Heart right ventricle (tissue), 16 donors: ENCODE measurements around the gene CALHM3. TPM values are rescaled to one million over a fixed set of nuclear protein-coding genes. Genes with fewer than 3 reads are reported as not detected.
"Not testable (repeated sequence)": the region's sequence is repeated elsewhere in the genome, so short reads cannot be mapped to it uniquely, and the experiment has no call there.

Source experiments
- ATAC-seq, 8 donors: fragments of 200-7000 bp; cut with Tn5 transposase; one replicate each; pipeline ENCODE4 v1.9.1; 2020; ENCODE audit warnings: mild to moderate bottlenecking in 8 of 8, moderate library complexity in 8 of 8, moderate number of reproducible peaks in 1 of 8
- DNase-seq, 2 donors: peaks; one replicate each; pipeline ENCODE4 v3.0.0-alpha.2; 2020
- H3K27ac ChIP-seq, 10 donors: fragments of 200-600 bp; sonication (generic) in 2 of 10; one replicate each; pipeline versions ENCODE4 v1.5.0 to v1.8.0; 2020 to 2022; ENCODE audit warnings: mild to moderate bottlenecking in 3 of 10
- H3K27me3 ChIP-seq, 7 donors: fragments of 200-600 bp; one replicate each; pipeline ENCODE4 v1.8.0; 2021 to 2022; ENCODE audit warnings: mild to moderate bottlenecking in 2 of 7
- H3K36me3 ChIP-seq, 9 donors: fragments of 200-600 bp; sonication (generic) in 1 of 9; one replicate each; pipeline versions ENCODE4 v1.5.0 to v1.8.0; 2020 to 2022; ENCODE audit warnings: mild to moderate bottlenecking in 2 of 9
- H3K4me1 ChIP-seq, 9 donors: fragments of 200-600 bp; sonication (generic) in 1 of 9; one replicate each; pipeline versions ENCODE4 v1.5.0 to v1.8.0; 2020 to 2022; ENCODE audit warnings: mild to moderate bottlenecking in 4 of 9
- H3K4me3 ChIP-seq, 10 donors: fragments of 200-600 bp; sonication (generic) in 2 of 10; one replicate each; pipeline versions ENCODE4 v1.5.0 to v1.8.0; 2020 to 2022; ENCODE audit warnings: mild to moderate bottlenecking in 7 of 10, moderate library complexity in 2 of 10
- H3K9me3 ChIP-seq, 11 donors: fragments of 200-600 bp in 10 of 11; sonication (generic) in 2 of 11; one replicate each; pipeline versions ENCODE4 v1.5.0 to v1.8.0; 2013 to 2022; ENCODE audit warnings: mild to moderate bottlenecking in 2 of 11, control low read depth in 1 of 11, moderate library complexity in 1 of 11
- CTCF ChIP-seq, 9 donors: fragments of 200-600 bp; sonication (generic) in 2 of 9; IDR thresholded peaks; one replicate each; pipeline versions ENCODE4 v1.5.0 to v1.8.0; 2021 to 2022; ENCODE audit warnings: antibody characterized with exemption in 9 of 9, mild to moderate bottlenecking in 5 of 9, moderate library complexity in 1 of 9
- WGBS, 2 donors: extraction: QIAGEN DNeasy Blood & Tissue Kit; methylation state at CpG; one replicate each; pipeline ENCODE4 v1.1.7; 2013; ENCODE audit warnings: inconsistent platforms in 1 of 2; 5-methylcytosine and 5-hydroxymethylcytosine counted together
- intact Hi-C, 10 donors: fragments of 100-400 bp; cut with DNase I; formaldehyde crosslinking; loops; one replicate each; pipeline versions ENCODE4 v1.11.1 to v1.14.2; 2022
- polyA plus RNA-seq, 2 donors: library from polyadenylated mRNA; stranded (reverse); fragments of 200-250 nt; gene quantifications; one replicate each; pipeline ENCODE4 v1.2.3, GENCODE V29; 2013
- total RNA-seq, 10 donors: library from RNA; stranded (reverse); fragmentation: NEBNext Ultra II Directional in 3 of 10; extraction: Animal tissue kit (Norgen Biotek cat#: 25700) in 3 of 10; gene quantifications; one replicate each; pipeline versions ENCODE4 v1.2.1 to v1.2.4, GENCODE V29; 2021 to 2023
- donor health status: Arrhythmogenic right ventricular cardiomyopathy.
- donor health status: ischemic (EF 13 %, LVEDD 7.1; RV severe dilation, severe dysfunction).
- donor health status: healthy with polysubstance abuse.
- donor health status: DM: no; HTN: yes; CAD: no.
- donor health status: DM: no; HTN: no; CAD: no.
- donor health status: ischemic (EF 25% LVEDD 6.9; RV normal size, moderate dysfunction).
- donor health status: ischemic (EF 25% LVEDD 5.7; RV mildly dilated, moderate dysfunction).
- donor health status: healthy.
- donor health status: DM: yes; HTN: yes; CAD: no.
- donor health status: Ischemic cardiomyopathy.
- donor health status: ischemic (EF 35%, LVEDD 5.7; RV mildly dilated, moderate dysfunction).
- donor health status: nonischemic (EF 11% LVEDD 7.7; RV severe dilation, severe dysfunction).
- donor health status: DM: yes; HTN: yes; CAD: no.
- donor health status: PGD.
- donor health status: ischemic (EF 29% LVEDD 5.4; RV normal size, mild dysfunction).
- donor health status: nonischemic (EF 23%, LVEDD 6.1; RV moderate dilation, normal function).

The CALHM3 gene
- total and polyA plus RNA-seq, 12 donors = not detected

GRCh38 chr10:103507235-103508191, 28.5 kb upstream of the CALHM3 start:
- 74 to 78% methylated on average over 10 of the region's 10 CpGs for WGBS, 2 donors
- H3K9me3 ChIP-seq = no peaks in the 10 kb centered on the region
- TF ChIP-seq CTCF (IDR thresholded peaks at IDR 0.05) = no peak
- no peaks in the 10 kb centered on the region for H3K36me3 ChIP-seq
- intact Hi-C loops = no loop called here
- peaks cover 0 to 6% (median 0%) of the 10 kb centered on the region in 7 donors for H3K27me3 ChIP-seq
- no peak for DNase-seq
- H3K4me1 ChIP-seq = peaks cover 0 to 14% (median 7%) of the 10 kb centered on the region in 9 donors
- H3K27ac ChIP-seq = no peak overlapping the region
- H3K4me3 ChIP-seq = no peak overlapping the region
- ATAC-seq = no peak

GRCh38 chr10:103506061-103506460, 27.0 kb upstream of the CALHM3 start:
- 93% methylated on average over 4 of the region's 4 CpGs for WGBS, 2 donors
- DNase-seq (no peak), ATAC-seq (peak in 1 of 8 donors; percentile 31)
- TF ChIP-seq CTCF (IDR thresholded peaks at IDR 0.05) = no peak
- H3K27ac ChIP-seq = no peak overlapping the region
- H3K4me1 ChIP-seq = peaks cover 0 to 14% (median 7%) of the 10 kb centered on the region in 9 donors
- intact Hi-C loops = no loop called here
- no peaks in the 10 kb centered on the region for H3K9me3 ChIP-seq
- peaks cover 0 to 8% (median 2%) of the 10 kb centered on the region in 7 donors for H3K27me3 ChIP-seq
- H3K36me3 ChIP-seq = no peaks in the 10 kb centered on the region
- H3K4me3 ChIP-seq = no peak overlapping the region

- no peak for TF ChIP-seq CTCF (IDR thresholded peaks at IDR 0.05)
- peak in 6 of 8 donors; percentile 36 to 76 (median 72) for ATAC-seq
- Histone ChIP-seq H3K27ac (peak overlapping the region in 1 of 10 donors; percentile 38), H3K36me3 (no peaks in the 10 kb centered on the region), H3K9me3 (no peaks in the 10 kb centered on the region), H3K4me3 (no peak overlapping the region), H3K27me3 (peaks cover 0 to 22% (median 6%) of the 10 kb centered on the region in 7 donors), H3K4me1 (peaks cover 0 to 14% (median 7%) of the 10 kb centered on the region in 9 donors)
- DNase-seq = no peak
- intact Hi-C loops = no loop called here
- WGBS, 2 donors = 45 to 55% methylated on average over 10 of the region's 10 CpGs
These were observed 25.2 kb upstream of the CALHM3 start for GRCh38 chr10:103504181-103504783.

GRCh38 chr10:103503777-103504176, 24.7 kb upstream of the CALHM3 start:
- DNase-seq = not testable (repeated sequence)
- WGBS, 2 donors = 96 to 98% methylated on average over 6 of the region's 6 CpGs

More at GRCh38 chr10:103503777-103504176, 24.7 kb upstream of the CALHM3 start:
- H3K36me3 ChIP-seq, ATAC-seq, H3K4me3 ChIP-seq, intact Hi-C loops, H3K9me3 ChIP-seq: not testable (repeated sequence)
- H3K27ac ChIP-seq = peak overlapping the region in 1 of 10 donors; percentile 38
- peaks cover 0 to 26% (median 6%) of the 10 kb centered on the region in 7 donors for H3K27me3 ChIP-seq
- H3K4me1 ChIP-seq = peaks cover 0 to 14% (median 7%) of the 10 kb centered on the region in 9 donors
